ENCODE results near the gene NUP205. TPM values are rescaled to one million over a fixed set of nuclear protein-coding genes. Genes with fewer than 3 reads are reported as not detected.

The NUP205 gene
- total RNA-seq, 1 donor from 2014 or later: 66.1 TPM

DNA sequence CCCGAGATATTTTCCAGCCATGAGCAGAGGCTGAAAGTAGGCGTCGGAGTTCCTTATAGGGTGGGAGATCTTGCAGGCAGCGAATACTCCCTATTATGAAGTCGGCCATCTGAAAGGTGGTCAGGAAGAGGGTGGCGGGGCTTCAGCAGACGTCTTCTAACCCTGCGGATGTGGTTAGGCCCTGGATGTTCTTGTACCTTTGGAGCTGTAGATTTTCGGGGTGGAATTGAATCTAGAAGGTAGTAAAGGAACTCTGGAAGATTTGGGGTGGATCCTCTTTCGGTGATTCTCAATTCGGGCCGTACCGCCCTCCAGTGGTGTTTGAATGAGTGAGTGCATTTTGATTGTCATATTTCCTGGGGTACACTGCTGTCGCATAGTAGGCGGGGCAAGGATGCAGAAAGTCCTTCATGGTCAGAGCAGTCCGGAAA is 635 bp downstream of the NUP205 start:
- no peak for TF ChIP-seq CTCF (IDR thresholded peaks at IDR 0.05; ENCODE audit: unreplicated experiment)
- H3K27ac Mint-ChIP-seq (ENCODE audit: unreplicated experiment): no peak overlapping the region
- H3K4me1 Mint-ChIP-seq (ENCODE audit: unreplicated experiment): peaks cover 31% of the 10 kb centered on the region
- no peaks in the 10 kb centered on the region for H3K9me3 Mint-ChIP-seq (ENCODE audit: unreplicated experiment)
- peaks cover 7% of the 10 kb centered on the region for H3K36me3 Mint-ChIP-seq (ENCODE audit: low read depth, unreplicated experiment)
- H3K27me3 Mint-ChIP-seq (ENCODE audit: unreplicated experiment): peaks cover 5% of the 10 kb centered on the region
- DNase-seq (ENCODE audit: low spot score): peak; percentile 45
- H3K4me3 Mint-ChIP-seq (ENCODE audit: unreplicated experiment): no peak overlapping the region

- no peak overlapping the region for H3K4me3 Mint-ChIP-seq (ENCODE audit: unreplicated experiment)
- H3K27me3 Mint-ChIP-seq (ENCODE audit: unreplicated experiment): peaks cover 5% of the 10 kb centered on the region
- no peak for DNase-seq (ENCODE audit: low spot score)
- H3K36me3 Mint-ChIP-seq (ENCODE audit: low read depth, unreplicated experiment): peaks cover 7% of the 10 kb centered on the region
- H3K27ac Mint-ChIP-seq (ENCODE audit: unreplicated experiment): no peak overlapping the region
- H3K9me3 Mint-ChIP-seq (ENCODE audit: unreplicated experiment): no peaks in the 10 kb centered on the region
- H3K4me1 Mint-ChIP-seq (ENCODE audit: unreplicated experiment): peaks cover 26% of the 10 kb centered on the region
- TF ChIP-seq CTCF (IDR thresholded peaks at IDR 0.05; ENCODE audit: unreplicated experiment): no peak
Measured at GRCh38 chr7:135558881-135559280, 1.2 kb downstream of the NUP205 start.

DNA sequence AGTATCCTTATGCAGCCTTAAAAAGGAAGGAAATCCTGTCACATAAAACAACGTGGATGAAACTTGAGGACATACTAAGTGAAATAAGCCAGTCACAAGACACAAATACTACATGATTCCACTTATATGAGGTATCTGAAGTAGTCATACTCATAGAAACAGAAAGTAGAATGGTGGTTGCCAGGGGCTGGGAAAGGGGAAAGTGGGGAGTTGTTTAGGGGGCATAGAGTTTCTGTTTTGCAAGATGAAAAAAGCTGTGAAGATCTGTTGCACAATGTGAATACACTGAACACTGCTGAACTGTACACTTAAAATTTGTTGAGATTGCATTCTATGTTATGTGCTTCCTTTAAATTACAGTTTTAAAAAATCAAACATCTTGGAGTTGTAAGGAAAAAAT is 2.9 kb downstream of the NUP205 start:
- no peak overlapping the region for H3K4me3 Mint-ChIP-seq (ENCODE audit: unreplicated experiment)
- peaks cover 7% of the 10 kb centered on the region for H3K36me3 Mint-ChIP-seq (ENCODE audit: low read depth, unreplicated experiment)

GRCh38 chr7:135562720-135563119 is 5.0 kb downstream of the NUP205 start:
- H3K27ac Mint-ChIP-seq (ENCODE audit: unreplicated experiment): peak overlapping the region; percentile 28
- H3K4me3 Mint-ChIP-seq (ENCODE audit: unreplicated experiment): peak overlapping the region; percentile 24
- H3K4me1 Mint-ChIP-seq (ENCODE audit: unreplicated experiment): peaks cover 16% of the 10 kb centered on the region
- DNase-seq (ENCODE audit: low spot score): no peak
- no peaks in the 10 kb centered on the region for H3K9me3 Mint-ChIP-seq (ENCODE audit: unreplicated experiment)
- peaks cover 7% of the 10 kb centered on the region for H3K36me3 Mint-ChIP-seq (ENCODE audit: low read depth, unreplicated experiment)
- peaks cover 5% of the 10 kb centered on the region for H3K27me3 Mint-ChIP-seq (ENCODE audit: unreplicated experiment)
- TF ChIP-seq CTCF (IDR thresholded peaks at IDR 0.05; ENCODE audit: unreplicated experiment): no peak

More for the DNA sequence above, 2.9 kb downstream of the NUP205 start:
- peaks cover 5% of the 10 kb centered on the region for H3K27me3 Mint-ChIP-seq (ENCODE audit: unreplicated experiment)
- peaks cover 21% of the 10 kb centered on the region for H3K4me1 Mint-ChIP-seq (ENCODE audit: unreplicated experiment)
- no peaks in the 10 kb centered on the region for H3K9me3 Mint-ChIP-seq (ENCODE audit: unreplicated experiment)
- no peak for TF ChIP-seq CTCF (IDR thresholded peaks at IDR 0.05; ENCODE audit: unreplicated experiment)
- DNase-seq (ENCODE audit: low spot score): no peak
- peak overlapping the region; percentile 12 for H3K27ac Mint-ChIP-seq (ENCODE audit: unreplicated experiment)

DNA sequence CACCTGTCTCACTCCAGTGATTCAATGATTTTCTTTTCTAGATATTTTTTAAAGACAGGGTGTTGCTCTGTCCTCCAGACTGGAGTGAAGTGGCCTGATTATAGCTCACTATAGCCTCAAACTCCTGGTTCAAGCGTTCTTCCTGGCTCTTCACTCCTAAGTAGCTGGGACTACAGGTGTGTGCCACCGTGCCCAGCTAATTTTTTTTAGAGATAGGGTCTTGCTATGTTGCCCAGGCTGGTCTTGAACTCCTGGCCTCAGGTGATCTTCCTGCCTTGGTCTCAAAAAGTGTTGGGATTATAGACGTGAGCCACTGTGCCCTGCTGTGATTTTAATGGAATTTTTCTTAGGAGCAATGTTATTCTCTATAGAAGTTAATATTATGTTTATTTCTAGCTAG is 14.1 kb downstream of the NUP205 start:
- H3K27me3 Mint-ChIP-seq (ENCODE audit: unreplicated experiment): no peaks in the 10 kb centered on the region
- H3K36me3 Mint-ChIP-seq (ENCODE audit: low read depth, unreplicated experiment): peaks cover 12% of the 10 kb centered on the region
- no peaks in the 10 kb centered on the region for H3K9me3 Mint-ChIP-seq (ENCODE audit: unreplicated experiment)

More for the DNA sequence above, 14.1 kb downstream of the NUP205 start:
- no peak overlapping the region for H3K4me3 Mint-ChIP-seq (ENCODE audit: unreplicated experiment)
- no peak overlapping the region for H3K27ac Mint-ChIP-seq (ENCODE audit: unreplicated experiment)
- no peak for TF ChIP-seq CTCF (IDR thresholded peaks at IDR 0.05; ENCODE audit: unreplicated experiment)
- H3K4me1 Mint-ChIP-seq (ENCODE audit: unreplicated experiment): no peaks in the 10 kb centered on the region
- DNase-seq (ENCODE audit: low spot score): no peak

Data from endothelial cell (in vitro differentiated cells).